ENCODE results near the gene LRRC8E. TPM values are rescaled to one million over a fixed set of nuclear protein-coding genes. Genes with fewer than 3 reads are reported as not detected.

LRRC8E gene
- total RNA-seq, 1 donor: 10.5 TPM

- Histone ChIP-seq H4K20me1 (ENCODE audit: insufficient read depth, low read length) (peaks cover 20% of the 10 kb centered on the region), H3K27ac (ENCODE audit: low read depth, low read length) (no peak overlapping the region), H3K36me3 (ENCODE audit: insufficient read depth, low read length) (no peaks in the 10 kb centered on the region), H3K4me1 (ENCODE audit: insufficient read depth, low read length) (no peaks in the 10 kb centered on the region), H3K9me3 (ENCODE audit: low read depth, low read length) (no peaks in the 10 kb centered on the region), H3K27me3 (ENCODE audit: insufficient read depth, low read length) (no peaks in the 10 kb centered on the region), H3K4me3 (ENCODE audit: insufficient read depth, low read length) (no peak overlapping the region), H3K4me2 (ENCODE audit: insufficient read depth, low read length) (no peak overlapping the region), H2AFZ (ENCODE audit: low read length) (no peak overlapping the region), H3K79me2 (ENCODE audit: insufficient read depth, low read length) (peaks cover 15% of the 10 kb centered on the region)
- no peak for TF ChIP-seq CTCF (IDR thresholded peaks at IDR 0.05; ENCODE audit: extremely low read depth, low read depth, low read length)
- DNase-seq (ENCODE audit: insufficient read length, low spot score, missing footprints): peak; percentile 62
Observed at GRCh38 chr19:7845390-7846154, 42.7 kb upstream of the LRRC8E start.

GRCh38 chr19:7846155-7846646, 42.1 kb upstream of the LRRC8E start:
- H4K20me1 ChIP-seq (ENCODE audit: insufficient read depth, low read length): peaks cover 20% of the 10 kb centered on the region
- peaks cover 12% of the 10 kb centered on the region for H3K79me2 ChIP-seq (ENCODE audit: insufficient read depth, low read length)
- no peaks in the 10 kb centered on the region for H3K9me3 ChIP-seq (ENCODE audit: low read depth, low read length)
- no peaks in the 10 kb centered on the region for H3K27me3 ChIP-seq (ENCODE audit: insufficient read depth, low read length)
- no peaks in the 10 kb centered on the region for H3K36me3 ChIP-seq (ENCODE audit: insufficient read depth, low read length)
- no peak overlapping the region for H3K27ac ChIP-seq (ENCODE audit: low read depth, low read length)
- no peak overlapping the region for H2AFZ ChIP-seq (ENCODE audit: low read length)
- H3K4me1 ChIP-seq (ENCODE audit: insufficient read depth, low read length): no peaks in the 10 kb centered on the region
- DNase-seq (ENCODE audit: insufficient read length, low spot score, missing footprints): peak; percentile 42
- H3K4me2 ChIP-seq (ENCODE audit: insufficient read depth, low read length): no peak overlapping the region
- no peak for TF ChIP-seq CTCF (IDR thresholded peaks at IDR 0.05; ENCODE audit: extremely low read depth, low read depth, low read length)
- no peak overlapping the region for H3K4me3 ChIP-seq (ENCODE audit: insufficient read depth, low read length)

GRCh38 chr19:7847664-7848063, 40.6 kb upstream of the LRRC8E start:
- H3K36me3 ChIP-seq (ENCODE audit: insufficient read depth, low read length): no peaks in the 10 kb centered on the region
- no peaks in the 10 kb centered on the region for H3K27me3 ChIP-seq (ENCODE audit: insufficient read depth, low read length)
- no peak overlapping the region for H3K4me2 ChIP-seq (ENCODE audit: insufficient read depth, low read length)
- H3K27ac ChIP-seq (ENCODE audit: low read depth, low read length): no peak overlapping the region
- H2AFZ ChIP-seq (ENCODE audit: low read length): no peak overlapping the region
- peaks cover 20% of the 10 kb centered on the region for H4K20me1 ChIP-seq (ENCODE audit: insufficient read depth, low read length)
- H3K4me3 ChIP-seq (ENCODE audit: insufficient read depth, low read length): no peak overlapping the region
- no peaks in the 10 kb centered on the region for H3K4me1 ChIP-seq (ENCODE audit: insufficient read depth, low read length)
- no peaks in the 10 kb centered on the region for H3K9me3 ChIP-seq (ENCODE audit: low read depth, low read length)
- peak; percentile 58 for DNase-seq (ENCODE audit: insufficient read length, low spot score, missing footprints)
- TF ChIP-seq CTCF (IDR thresholded peaks at IDR 0.05; ENCODE audit: extremely low read depth, low read depth, low read length): no peak
- H3K79me2 ChIP-seq (ENCODE audit: insufficient read depth, low read length): peaks cover 6% of the 10 kb centered on the region

- Histone ChIP-seq H3K36me3 (ENCODE audit: insufficient read depth, low read length) (no peaks in the 10 kb centered on the region), H2AFZ (ENCODE audit: low read length) (no peak overlapping the region), H3K4me3 (ENCODE audit: insufficient read depth, low read length) (no peak overlapping the region), H3K27me3 (ENCODE audit: insufficient read depth, low read length) (no peaks in the 10 kb centered on the region), H3K79me2 (ENCODE audit: insufficient read depth, low read length) (no peaks in the 10 kb centered on the region), H3K4me1 (ENCODE audit: insufficient read depth, low read length) (no peaks in the 10 kb centered on the region), H4K20me1 (ENCODE audit: insufficient read depth, low read length) (peaks cover 11% of the 10 kb centered on the region), H3K27ac (ENCODE audit: low read depth, low read length) (no peak overlapping the region), H3K9me3 (ENCODE audit: low read depth, low read length) (no peaks in the 10 kb centered on the region), H3K4me2 (ENCODE audit: insufficient read depth, low read length) (no peak overlapping the region)
- no peak for TF ChIP-seq CTCF (IDR thresholded peaks at IDR 0.05; ENCODE audit: extremely low read depth, low read depth, low read length)
- peak; percentile 60 for DNase-seq (ENCODE audit: insufficient read length, low spot score, missing footprints)
Observed at GRCh38 chr19:7848779-7849457, 39.4 kb upstream of the LRRC8E start.

Measured in osteoblast (primary cell).